Amniotic stem cell (primary cell): ENCODE results near the gene POLR2L.

Experiments used
- DNase-seq: peaks from one replicate; lab custom pipeline; 2025; lab: John Stamatoyannopoulos, UW

Gene POLR2L

GRCh38 chr11:842370-843002 lies at the start of gene POLR2L, which contains the start of gene TSPAN4:
TSS of gene POLR2L (minus strand) at chr11:842529. CDS start at chr11:842508, 21 bp downstream.
TSS of gene TSPAN4 (plus strand) at chr11:842852. CDS start at chr11:850305, 7,453 bp downstream.
- DNase-seq: peak; percentile 86

GRCh38 chr11:890794-891540 lies 48.6 kb upstream of the POLR2L start:
- no peak for DNase-seq

- DNase-seq: no peak
Observed at GRCh38 chr11:889687-890475, 47.6 kb upstream of the POLR2L start.

GRCh38 chr11:889257-889656 lies 46.9 kb upstream of the POLR2L start:
- DNase-seq: no peak

- DNase-seq: no peak
Observed at GRCh38 chr11:888310-889212, 46.2 kb upstream of the POLR2L start.

- DNase-seq: no peak
Observed at GRCh38 chr11:887589-887988, 45.3 kb upstream of the POLR2L start.

GRCh38 chr11:886568-886967 lies 44.2 kb upstream of the POLR2L start:
- DNase-seq: no peak

- no peak for DNase-seq
Observed at GRCh38 chr11:884578-885070, 42.3 kb upstream of the POLR2L start.

- DNase-seq: no peak
Observed at GRCh38 chr11:883527-883926, 41.2 kb upstream of the POLR2L start.

- no peak for DNase-seq
Observed at GRCh38 chr11:882596-882995, 40.3 kb upstream of the POLR2L start.

- DNase-seq: no peak
Observed at GRCh38 chr11:880447-880846, 38.1 kb upstream of the POLR2L start.

- DNase-seq: no peak
Observed at GRCh38 chr11:877565-877964, 35.2 kb upstream of the POLR2L start.

- DNase-seq: no peak
Observed at GRCh38 chr11:876545-876944, 34.2 kb upstream of the POLR2L start.

- DNase-seq: no peak
Observed at GRCh38 chr11:875769-876301, 33.5 kb upstream of the POLR2L start.

- no peak for DNase-seq
Observed at GRCh38 chr11:875203-875602, 32.9 kb upstream of the POLR2L start.

- no peak for DNase-seq
Observed at GRCh38 chr11:873706-874105, 31.4 kb upstream of the POLR2L start.

- no peak for DNase-seq
Observed at GRCh38 chr11:872799-873198, 30.5 kb upstream of the POLR2L start.

- DNase-seq: no peak
Observed at GRCh38 chr11:871472-871871, 29.1 kb upstream of the POLR2L start.

GRCh38 chr11:870418-870817 lies 28.1 kb upstream of the POLR2L start:
- DNase-seq: no peak

GRCh38 chr11:870127-870413 lies 27.7 kb upstream of the POLR2L start:
- DNase-seq: no peak

GRCh38 chr11:869399-870126 lies 27.2 kb upstream of the POLR2L start:
- DNase-seq: no peak
